GM19025 (cell line): ENCODE measurements around the gene FUS.
A peak's percentile ranks its signal among the peaks of the same experiment; 100 is the strongest.

Source experiments
- ATAC-seq: cut with Tn5 transposase; IDR thresholded peaks from one replicate; pipeline ENCODE4 v1.9.1; 2021; ENCODE audit warnings: mild to moderate bottlenecking, low read depth, moderate library complexity; ENCODE audit not compliant: unreplicated experiment

Gene FUS

DNA sequence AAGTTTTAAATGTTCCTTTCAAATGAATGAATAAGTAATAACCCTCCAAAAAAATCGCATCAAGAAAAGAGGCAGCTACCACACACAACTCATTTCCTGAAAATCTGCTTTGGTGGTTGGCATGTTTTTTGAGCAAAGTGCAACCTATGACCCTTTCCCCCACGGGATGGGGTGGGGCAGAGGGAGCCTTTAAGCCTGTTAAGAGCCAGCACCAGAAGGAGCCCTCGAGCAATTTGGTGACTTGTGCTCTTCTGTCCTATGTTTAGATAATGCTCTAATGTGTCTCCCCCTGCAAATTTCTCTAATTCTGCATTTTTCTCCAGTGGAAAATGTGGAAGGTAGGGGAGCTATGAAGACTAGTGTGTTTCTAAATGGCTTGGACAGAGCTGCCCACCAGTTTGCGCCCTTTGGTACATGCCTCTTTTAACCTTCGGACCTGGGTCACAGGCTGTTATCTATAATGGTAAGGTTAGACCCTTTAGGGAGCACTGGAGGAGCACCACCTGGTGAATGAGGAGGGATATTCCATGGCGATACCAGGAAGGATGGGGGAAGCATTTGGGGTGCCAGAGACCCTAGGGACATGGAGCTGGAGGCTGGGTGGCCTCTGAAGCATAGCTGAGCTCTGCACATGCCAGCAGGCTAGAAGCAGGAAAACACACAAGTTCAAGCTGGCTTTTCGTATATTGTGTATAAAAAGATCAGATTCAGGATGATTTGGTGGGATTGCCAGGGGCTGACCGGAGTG lies 21.1 kb downstream of the FUS start:
- ATAC-seq = no peak

DNA sequence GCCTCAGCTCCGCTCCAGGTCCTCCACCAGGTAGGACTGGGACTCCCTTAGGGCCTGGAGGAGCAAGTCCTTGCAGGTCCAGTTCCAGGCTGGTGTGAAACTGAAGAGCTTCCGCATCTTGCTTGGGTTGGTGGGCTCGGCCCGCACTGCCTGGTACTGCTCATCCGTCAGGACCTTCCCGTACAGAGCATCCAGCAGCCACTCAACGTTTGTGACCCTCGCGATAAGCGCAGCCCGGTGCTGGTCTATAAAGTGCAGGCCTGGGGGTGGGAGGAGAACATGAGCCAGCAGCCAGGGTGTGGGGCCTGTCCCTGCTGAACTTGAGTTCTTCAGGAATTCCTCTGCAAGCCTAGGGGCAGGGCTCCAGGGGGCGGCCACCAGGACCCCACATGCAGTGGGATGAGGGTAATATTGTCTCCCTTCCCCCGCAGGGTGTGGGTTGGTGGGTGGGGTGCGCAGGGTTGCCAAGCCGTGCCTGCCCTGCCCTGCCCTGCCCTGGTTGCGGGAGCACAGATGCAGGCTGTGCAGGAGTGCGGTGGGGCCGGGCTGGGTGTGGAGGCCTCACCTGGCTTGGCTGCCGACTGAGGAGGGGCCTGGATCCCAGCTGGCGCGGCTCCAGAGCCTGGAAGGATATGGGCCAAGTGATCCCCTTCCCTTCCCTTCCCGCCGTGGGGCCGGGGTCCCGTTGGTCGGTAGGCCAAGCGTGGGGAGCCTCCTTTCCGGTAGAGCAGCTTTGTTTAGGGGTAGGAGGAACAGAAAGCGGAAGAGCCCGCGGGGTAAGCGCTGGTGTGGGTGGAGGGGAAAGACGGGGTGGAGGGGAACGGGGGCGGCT lies 21.9 kb downstream of the FUS start:
- peak; percentile 55 for ATAC-seq

DNA sequence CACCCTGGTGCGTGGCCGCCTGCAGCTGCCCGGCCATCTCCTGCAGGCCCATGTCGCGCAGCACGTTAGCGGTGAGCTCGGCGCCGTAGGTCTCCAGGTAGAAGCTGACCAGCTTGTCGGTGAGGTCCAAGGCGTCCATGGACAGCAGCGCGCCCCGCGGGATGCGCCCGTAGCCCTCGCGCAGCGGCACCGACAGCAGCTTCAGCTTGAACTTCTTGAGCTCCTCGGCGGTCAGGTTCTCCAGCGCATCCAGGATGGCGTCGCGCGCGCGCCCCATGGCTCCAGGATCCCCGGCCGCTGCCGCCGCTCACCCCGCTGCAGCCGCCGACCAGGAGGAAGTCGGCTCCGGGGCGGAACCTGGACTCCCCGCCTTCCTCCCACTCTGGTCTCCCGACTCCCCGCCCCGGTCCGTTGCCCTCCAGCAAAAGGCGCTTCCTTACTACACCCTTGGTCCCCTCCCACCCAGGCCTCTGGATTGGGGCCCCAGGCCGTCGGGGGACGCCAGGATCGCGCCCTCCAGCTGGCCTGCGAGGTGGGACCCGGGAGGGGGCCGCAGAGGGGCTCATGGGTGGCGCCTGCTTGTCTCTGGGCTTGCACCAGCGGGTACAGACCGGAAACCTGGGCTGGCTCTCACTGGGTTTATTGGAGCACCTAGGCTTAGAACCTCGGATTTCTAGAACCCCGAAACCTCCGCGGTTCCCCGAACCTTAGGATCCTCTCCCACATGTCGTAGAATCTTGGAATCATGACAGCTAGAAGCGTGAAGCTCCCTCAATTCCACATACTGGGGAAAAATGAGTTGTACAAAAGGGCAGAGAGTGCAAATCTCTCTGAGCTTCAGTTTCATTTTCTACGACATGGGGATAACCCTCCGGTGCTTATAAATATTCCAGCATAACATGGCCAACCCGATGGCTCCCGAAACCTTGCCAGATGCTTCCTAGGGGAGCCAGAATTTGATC lies 22.8 kb downstream of the FUS start, which contains the start of gene PYCARD:
Gene PYCARD (minus strand): TSS at position 347 of the 962 bp plus-strand sequence. CDS start 70 bp downstream, at position 277.
- peak; percentile 32 for ATAC-seq

DNA sequence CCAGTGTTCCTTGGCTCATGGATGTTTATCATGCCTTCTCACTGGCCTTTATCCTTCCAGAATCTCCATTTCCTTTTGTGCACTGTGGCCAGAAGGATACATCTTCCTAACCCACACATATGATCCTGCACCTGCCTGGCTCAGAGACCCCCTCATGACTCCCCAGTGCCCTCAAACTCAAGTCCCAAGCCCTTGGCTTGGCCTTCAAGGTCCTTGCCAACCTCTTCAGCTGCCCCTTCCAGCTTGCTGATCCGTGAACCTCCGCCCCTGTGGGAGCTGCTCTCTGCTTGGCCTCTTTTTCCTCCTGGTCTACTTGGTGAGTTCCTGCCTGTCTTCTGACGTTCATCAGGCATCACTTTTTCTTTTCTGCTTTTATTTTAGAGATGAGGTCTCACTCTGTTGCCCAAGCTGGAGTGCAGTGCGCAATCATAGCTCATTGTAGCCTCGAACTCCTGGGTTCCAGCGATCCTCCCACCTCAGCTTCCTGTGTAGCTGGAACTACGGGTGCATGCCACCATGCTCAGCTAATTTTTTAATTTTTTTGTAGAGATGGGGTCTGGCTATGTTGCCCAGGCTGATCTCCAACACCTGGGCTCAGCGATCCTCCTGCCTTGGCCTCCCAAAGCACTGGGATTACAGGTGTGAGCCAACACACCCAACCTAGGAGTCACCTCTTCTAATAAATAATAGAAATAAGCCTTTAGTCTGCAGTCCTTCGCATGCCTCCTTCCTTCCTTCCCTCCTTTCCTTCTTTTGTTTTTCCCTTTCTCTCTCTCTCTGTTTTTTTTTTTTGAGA lies 25.1 kb downstream of the FUS start:
- ATAC-seq = no peak

DNA sequence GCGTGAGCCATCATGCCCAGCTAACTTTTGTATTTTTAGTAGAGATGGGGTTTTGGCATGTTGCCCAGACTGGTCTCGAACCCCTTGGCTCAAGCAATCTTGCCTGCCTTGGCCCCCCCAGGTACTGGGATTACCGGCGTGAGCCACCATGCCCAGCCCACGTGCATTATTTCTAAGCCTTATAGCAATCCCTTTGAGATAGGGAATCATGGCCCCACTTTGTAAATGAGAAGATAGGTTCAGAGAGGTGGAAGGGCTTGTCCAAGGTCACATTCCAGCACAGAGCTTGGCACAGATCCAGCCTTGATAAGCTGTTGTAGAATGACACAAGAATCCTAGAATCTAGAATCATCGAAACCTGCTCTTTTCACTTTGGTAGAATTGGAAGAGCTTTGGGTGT lies 26.8 kb downstream of the FUS start:
- ATAC-seq = no peak

DNA sequence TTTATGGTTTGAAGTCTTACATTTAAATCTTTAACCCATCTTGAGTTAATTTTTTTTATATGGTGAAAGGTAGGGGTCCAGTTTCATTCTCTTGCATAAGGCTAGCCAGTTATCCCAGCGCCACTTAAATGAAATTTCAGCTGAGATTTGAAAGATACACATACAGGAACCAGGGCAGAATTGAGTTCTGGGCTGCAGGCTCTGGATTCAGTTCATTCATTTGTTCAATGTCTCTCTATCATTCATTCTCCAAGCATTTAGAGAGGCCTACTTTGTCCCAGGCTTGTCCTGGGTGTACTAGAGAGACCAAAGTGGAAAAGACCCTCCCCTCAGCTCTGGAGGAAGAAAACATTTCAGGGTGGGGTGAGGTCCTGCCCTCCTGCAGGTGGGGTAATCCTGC lies 33.4 kb downstream of the FUS start:
- ATAC-seq = no peak

DNA sequence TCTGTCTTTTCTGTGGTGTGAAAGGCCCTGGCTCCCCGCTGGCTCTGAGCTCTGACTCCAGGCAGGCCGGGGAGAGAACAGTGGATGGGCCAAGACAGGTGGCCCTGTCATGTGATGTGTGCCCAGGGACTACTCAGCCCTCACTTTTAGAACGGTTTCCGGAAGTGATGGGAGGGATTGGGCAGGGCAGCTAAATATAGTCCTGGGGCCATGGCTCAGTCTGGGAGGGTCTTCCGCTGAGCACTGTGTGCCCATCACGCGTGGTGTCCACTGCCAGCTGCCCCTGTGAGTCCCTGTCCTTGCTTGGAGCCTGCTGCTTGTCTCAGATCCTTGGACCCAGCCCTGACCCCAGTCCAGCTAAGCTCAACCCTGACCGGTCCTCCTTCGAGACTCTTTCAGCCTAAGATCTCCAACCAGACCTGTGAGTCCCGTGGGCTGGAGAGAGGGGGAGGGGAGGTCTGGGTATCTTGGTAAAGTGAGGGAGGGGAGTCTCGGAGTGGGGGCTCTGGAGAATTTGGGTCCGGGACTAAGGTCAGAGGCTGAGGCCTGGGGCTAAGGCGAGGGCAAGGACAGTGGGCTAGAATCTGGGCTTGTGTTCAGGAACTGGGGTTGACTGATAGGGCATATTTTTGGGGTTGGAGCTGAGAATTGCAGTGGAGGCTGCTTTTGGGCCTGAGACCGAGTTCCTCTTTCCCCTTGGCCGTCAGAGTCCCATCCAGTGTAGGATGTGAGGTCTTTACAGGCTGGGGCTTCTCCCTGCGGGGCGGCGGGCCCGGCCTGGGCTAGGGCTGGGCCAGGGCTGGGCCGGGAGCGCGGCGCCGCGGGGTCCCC lies 34.2 kb downstream of the FUS start, which contains the start of gene TRIM72:
Gene TRIM72 (plus strand): TSS at position 243 of the 831 bp plus-strand sequence. CDS start 620 bp downstream, outside the sequence.
- ATAC-seq = no peak

DNA sequence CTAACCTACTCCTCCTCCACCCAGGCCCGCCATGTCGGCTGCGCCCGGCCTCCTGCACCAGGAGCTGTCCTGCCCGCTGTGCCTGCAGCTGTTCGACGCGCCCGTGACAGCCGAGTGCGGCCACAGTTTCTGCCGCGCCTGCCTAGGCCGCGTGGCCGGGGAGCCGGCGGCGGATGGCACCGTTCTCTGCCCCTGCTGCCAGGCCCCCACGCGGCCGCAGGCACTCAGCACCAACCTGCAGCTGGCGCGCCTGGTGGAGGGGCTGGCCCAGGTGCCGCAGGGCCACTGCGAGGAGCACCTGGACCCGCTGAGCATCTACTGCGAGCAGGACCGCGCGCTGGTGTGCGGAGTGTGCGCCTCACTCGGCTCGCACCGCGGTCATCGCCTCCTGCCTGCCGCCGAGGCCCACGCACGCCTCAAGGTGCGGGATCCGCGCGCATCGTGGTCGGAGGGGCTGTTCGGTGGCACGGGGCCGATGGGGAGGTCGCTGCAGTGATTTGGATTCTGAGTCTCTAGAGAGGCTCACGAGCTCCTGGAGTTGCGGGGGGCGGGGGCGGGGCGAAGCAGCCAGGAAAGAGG lies 34.9 kb downstream of the FUS start:
- no peak for ATAC-seq

DNA sequence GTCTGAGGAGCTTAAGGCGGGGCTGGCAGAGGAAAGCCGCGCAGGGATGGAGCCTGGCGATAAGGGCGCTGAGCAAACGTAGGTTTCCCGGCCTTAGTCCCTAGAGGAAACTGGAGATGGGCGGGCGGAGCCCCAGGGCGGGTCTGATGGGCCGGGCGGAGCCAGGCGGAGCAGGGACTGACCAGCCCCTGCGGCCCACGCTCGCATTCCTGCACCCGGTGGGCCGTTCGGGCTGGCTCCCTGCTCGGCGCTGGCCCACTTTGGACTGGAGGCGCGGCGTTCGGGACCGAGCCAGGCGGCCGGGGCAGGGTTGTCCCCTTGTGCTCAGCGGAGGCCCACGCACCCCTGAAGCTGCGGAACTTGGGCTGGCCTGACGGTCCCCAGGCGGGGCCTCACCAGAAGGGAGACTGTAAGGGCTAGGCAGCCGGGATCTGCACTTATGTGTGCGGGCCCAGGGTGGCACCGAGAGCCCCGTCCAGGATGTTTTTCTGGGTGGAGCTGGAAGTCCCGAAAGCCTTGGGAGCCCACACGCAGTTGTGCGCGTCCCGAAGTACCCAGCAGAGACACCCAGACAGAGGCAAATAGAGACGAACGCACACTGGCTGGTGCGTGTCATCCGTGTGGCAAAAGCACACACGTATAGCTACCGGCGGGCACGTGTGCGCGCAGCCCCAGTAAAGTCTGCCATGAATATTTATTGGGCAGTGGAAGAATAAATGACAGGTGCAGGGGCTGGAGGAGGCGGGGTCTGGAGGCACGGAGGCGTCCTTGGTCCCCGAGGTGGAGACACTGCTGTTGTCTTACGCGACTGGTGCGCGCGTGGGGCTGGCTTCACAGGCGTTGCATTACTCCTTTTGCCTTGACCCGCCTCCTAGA lies 35.6 kb downstream of the FUS start:
- ATAC-seq = no peak

DNA sequence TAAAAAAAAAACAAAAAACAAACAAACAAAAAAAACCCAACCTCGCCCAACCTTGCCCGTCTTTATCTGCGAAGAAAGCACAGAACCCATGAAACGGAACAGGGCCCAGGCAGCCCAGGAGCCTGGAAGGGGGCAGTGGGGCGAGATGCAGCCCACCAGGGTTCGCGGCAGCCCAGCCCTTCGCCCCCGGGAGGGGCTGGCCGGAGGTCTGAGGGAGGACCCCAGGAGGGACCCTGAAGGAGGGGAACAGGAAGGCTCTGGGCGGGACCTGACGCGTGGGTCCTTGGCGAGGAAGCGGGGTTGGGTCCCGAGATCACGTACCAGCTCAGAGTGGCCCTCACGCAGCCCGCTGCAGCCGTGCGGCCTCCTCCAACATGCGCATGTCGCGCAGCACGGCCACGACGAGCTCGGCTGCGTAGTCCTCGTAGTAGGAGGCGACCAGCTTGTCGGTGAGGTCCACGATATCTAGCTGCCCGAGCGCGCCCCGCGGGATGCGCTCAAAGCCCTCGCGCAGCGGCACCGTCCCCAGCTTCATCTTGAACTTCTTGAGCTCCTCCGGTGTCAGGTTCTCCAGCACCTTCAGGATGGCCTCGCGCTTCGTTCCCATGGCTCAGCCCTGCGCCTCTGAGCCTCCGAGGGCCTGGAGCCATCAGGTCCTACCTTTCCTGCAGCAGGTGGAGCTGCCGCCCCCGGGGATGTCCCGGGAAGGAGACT lies 36.6 kb downstream of the FUS start, which contains the start of gene PYDC1:
Gene PYDC1 (minus strand): TSS at position 714 of the 714 bp plus-strand sequence. CDS start 107 bp downstream, at position 607.
- ATAC-seq = no peak

DNA sequence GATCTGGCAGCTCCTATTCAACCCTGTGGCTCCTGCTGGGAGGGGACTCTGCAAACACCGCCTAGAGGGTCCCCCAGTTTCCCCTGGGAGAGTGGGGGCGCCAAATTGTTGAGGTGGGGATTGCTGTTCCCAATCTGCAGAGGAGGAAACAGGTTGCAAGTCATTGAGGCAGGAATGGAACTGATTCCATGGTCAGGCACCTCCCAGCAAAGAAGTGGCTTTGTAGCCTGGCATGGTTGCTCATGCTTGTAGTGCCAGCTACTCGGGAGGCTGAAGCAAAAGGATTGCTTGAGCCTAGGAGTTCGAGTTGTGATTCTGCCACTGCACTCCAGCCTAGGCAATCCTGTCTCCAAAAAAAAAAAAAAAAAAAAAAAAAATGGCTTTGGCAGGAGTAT lies 37.2 kb downstream of the FUS start:
- ATAC-seq = no peak

DNA sequence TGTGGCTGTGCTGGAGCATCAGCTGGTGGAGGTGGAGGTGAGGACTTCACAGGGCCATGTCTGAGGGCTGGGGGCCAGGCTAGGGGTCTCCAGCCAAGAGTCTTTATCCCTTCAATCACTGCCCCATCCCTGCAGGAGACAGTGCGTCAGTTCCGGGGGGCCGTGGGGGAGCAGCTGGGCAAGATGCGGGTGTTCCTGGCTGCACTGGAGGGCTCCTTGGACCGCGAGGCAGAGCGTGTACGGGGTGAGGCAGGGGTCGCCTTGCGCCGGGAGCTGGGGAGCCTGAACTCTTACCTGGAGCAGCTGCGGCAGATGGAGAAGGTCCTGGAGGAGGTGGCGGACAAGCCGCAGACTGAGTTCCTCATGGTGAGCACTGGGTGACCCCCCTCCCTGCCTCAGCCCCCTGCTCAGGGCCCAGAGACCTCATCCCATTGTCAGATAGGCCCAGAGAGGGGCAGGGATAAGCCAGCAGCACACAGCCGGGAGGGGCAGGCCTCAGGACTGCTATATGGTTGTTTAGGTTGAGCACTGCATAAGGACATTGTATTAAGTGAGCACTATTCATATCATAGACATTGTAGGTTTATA lies 39.3 kb downstream of the FUS start:
- no peak for ATAC-seq

DNA sequence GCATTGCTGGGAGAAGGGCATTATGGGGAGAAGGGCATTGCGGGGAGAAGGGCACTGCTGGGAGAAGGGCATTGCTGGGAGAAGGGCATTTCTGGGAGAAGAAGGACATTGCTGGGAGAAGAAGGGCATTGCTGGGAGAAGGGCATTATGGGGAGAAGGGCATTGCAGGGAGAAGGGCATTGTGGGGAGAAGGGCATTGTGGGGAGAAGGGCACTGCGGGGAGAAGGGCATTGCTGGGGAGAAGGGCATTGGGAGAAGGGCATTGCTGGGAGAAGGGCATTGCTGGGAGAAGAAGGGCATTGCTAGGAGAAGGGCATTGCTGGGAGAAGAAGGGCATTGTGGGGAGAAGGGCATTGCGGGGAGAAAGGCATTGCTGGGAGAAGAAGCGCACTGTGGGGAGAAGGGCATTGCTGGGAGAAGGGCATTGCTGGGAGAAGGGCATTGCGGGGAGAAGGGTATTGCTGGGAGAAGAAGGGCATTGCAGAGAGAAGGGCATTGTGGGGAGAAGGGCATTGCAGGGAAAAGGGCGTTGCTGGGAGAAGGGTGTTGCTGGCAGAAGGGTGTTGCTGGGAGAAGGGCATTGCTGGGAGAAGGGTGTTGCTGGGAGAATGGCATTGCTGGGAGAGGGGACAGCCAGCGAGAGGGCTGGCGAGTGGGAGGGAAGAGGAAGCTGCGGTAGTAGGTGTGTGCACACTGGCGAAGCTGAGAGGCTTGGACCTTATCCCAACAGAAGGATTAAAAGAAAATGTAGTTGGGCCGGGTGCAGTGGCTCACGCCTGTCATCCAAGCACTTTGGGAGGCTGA lies 41.6 kb downstream of the FUS start:
- ATAC-seq = no peak

DNA sequence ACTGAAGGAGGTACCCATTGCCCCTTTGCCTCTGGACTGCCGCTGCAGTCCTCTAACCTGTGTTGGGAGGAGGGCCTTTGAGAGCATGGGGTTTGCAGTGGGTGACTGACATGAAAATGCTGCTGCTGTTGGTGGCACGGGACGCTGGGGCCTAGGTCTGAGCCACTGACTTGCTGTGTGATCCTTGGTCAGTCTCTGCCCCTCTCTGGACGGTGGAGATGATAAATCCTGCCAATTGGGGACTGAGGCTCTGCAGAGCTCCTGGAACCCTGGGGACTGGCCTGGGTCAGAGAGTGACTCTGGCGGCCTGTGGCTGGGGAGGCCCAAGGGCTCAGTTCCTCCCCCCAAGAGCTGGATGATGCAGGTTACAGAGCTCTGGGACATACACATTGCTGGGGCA lies 43.1 kb downstream of the FUS start:
- no peak for ATAC-seq

DNA sequence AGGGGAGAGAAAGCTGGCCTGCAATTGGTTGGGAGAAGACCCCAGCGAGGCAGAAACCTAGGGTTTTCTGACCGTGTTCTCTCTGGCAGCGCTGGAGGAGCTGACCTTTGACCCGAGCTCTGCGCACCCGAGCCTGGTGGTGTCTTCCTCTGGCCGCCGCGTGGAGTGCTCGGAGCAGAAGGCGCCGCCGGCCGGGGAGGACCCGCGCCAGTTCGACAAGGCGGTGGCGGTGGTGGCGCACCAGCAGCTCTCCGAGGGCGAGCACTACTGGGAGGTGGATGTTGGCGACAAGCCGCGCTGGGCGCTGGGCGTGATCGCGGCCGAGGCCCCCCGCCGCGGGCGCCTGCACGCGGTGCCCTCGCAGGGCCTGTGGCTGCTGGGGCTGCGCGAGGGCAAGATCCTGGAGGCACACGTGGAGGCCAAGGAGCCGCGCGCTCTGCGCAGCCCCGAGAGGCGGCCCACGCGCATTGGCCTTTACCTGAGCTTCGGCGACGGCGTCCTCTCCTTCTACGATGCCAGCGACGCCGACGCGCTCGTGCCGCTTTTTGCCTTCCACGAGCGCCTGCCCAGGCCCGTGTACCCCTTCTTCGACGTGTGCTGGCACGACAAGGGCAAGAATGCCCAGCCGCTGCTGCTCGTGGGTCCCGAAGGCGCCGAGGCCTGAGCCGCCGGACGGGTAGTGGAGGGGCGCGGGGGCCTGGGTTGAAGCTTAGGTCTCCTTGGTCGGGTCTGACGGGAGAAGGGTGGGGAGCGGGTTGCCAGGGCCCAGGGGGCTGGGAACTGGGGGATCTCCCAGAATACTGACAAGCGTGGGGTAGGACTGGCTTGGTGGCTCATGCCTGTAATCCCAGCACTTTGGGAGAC lies 44.4 kb downstream of the FUS start:
- ATAC-seq = no peak
